Subcutaneous abdominal adipose tissue (tissue), 5 donors: ENCODE measurements around the gene PLD3.

ENCODE experiments used
- H3K27ac ChIP-seq: one replicate; pipeline ENCODE4 v1.7.0; 2013; ENCODE audit warnings: low read depth, mild to moderate bottlenecking, inconsistent platforms, low read length, moderate library complexity
- H3K27me3 ChIP-seq, 5 donors: one replicate each; pipeline ENCODE4 v1.7.0; 2013; ENCODE audit warnings: low read length in 5 of 5, inconsistent platforms in 1 of 5; ENCODE audit not compliant: control insufficient read depth in 5 of 5, insufficient read depth in 4 of 5
- H3K36me3 ChIP-seq, 5 donors: one replicate each; pipeline ENCODE4 v1.7.0; 2013; ENCODE audit warnings: low read length in 5 of 5; ENCODE audit not compliant: control insufficient read depth in 5 of 5, insufficient read depth in 5 of 5
- H3K4me1 ChIP-seq, 5 donors: one replicate each; pipeline ENCODE4 v1.7.0; 2013; ENCODE audit warnings: low read length in 5 of 5, mild to moderate bottlenecking in 3 of 5, moderate library complexity in 1 of 5; ENCODE audit not compliant: control insufficient read depth in 5 of 5, insufficient read depth in 5 of 5
- H3K4me3 ChIP-seq, 5 donors: one replicate each; pipeline ENCODE4 v1.7.0; 2013; ENCODE audit warnings: low read length in 5 of 5, low read depth in 1 of 5
- H3K9ac ChIP-seq, 5 donors: one replicate each; pipeline ENCODE4 v1.7.0; 2013; ENCODE audit warnings: low read length in 5 of 5, mild to moderate bottlenecking in 4 of 5, moderate library complexity in 3 of 5
- H3K9me3 ChIP-seq, 5 donors: one replicate each; pipeline ENCODE4 v1.7.0; 2013; ENCODE audit warnings: low read length in 5 of 5; ENCODE audit not compliant: control insufficient read depth in 5 of 5
- donor health status: healthy.
- donor health status: healthy.
- donor health status: healthy.
- donor health status: healthy.
- donor health status: healthy.

The PLD3 gene

GRCh38 chr19:40360020-40360707, 11.7 kb downstream of the PLD3 start:
- no peaks in the 10 kb centered on the region for H3K27me3 ChIP-seq
- no peaks in the 10 kb centered on the region for H3K9me3 ChIP-seq
- H3K4me1 ChIP-seq = peaks cover 0 to 33% (median 12%) of the 10 kb centered on the region in 5 donors
- H3K36me3 ChIP-seq = peaks cover 0 to 9% (median 6%) of the 10 kb centered on the region in 5 donors
- H3K27ac ChIP-seq = no peak overlapping the region
- no peak overlapping the region for H3K4me3 ChIP-seq
- H3K9ac ChIP-seq = peak overlapping the region in 1 of 5 donors; percentile 1

- Histone ChIP-seq H3K4me1 (peaks cover 0 to 37% (median 14%) of the 10 kb centered on the region in 5 donors), H3K36me3 (peaks cover 0 to 9% (median 6%) of the 10 kb centered on the region in 5 donors), H3K27me3 (no peaks in the 10 kb centered on the region), H3K27ac (no peak overlapping the region), H3K9ac (no peak overlapping the region), H3K9me3 (no peaks in the 10 kb centered on the region), H3K4me3 (no peak overlapping the region)
Observed at GRCh38 chr19:40360708-40361241, 12.3 kb downstream of the PLD3 start.

GRCh38 chr19:40362160-40362559, 13.7 kb downstream of the PLD3 start:
- no peaks in the 10 kb centered on the region for H3K27me3 ChIP-seq
- H3K9ac ChIP-seq = no peak overlapping the region
- peaks cover 0 to 20% (median 13%) of the 10 kb centered on the region in 5 donors for H3K36me3 ChIP-seq
- H3K4me3 ChIP-seq = no peak overlapping the region
- no peak overlapping the region for H3K27ac ChIP-seq
- peaks cover 0 to 40% (median 17%) of the 10 kb centered on the region in 5 donors for H3K4me1 ChIP-seq
- H3K9me3 ChIP-seq = no peaks in the 10 kb centered on the region

- Histone ChIP-seq H3K4me1 (peaks cover 0 to 39% (median 15%) of the 10 kb centered on the region in 5 donors), H3K27ac (no peak overlapping the region), H3K36me3 (peaks cover 0 to 29% (median 22%) of the 10 kb centered on the region in 5 donors), H3K9me3 (no peaks in the 10 kb centered on the region), H3K9ac (no peak overlapping the region), H3K27me3 (no peaks in the 10 kb centered on the region), H3K4me3 (no peak overlapping the region)
Observed at GRCh38 chr19:40363069-40363468, 14.6 kb downstream of the PLD3 start.

- Histone ChIP-seq H3K4me1 (peaks cover 0 to 24% (median 9%) of the 10 kb centered on the region in 5 donors), H3K36me3 (peaks cover 0 to 39% (median 33%) of the 10 kb centered on the region in 5 donors), H3K9me3 (no peaks in the 10 kb centered on the region), H3K27ac (no peak overlapping the region), H3K9ac (peak overlapping the region in 2 of 5 donors; percentile 35 to 60), H3K27me3 (no peaks in the 10 kb centered on the region), H3K4me3 (peak overlapping the region in 2 of 5 donors; percentile 13 to 50)
Observed at GRCh38 chr19:40365010-40365409, 16.5 kb downstream of the PLD3 start.

- H3K9ac ChIP-seq = peak overlapping the region in 3 of 5 donors; percentile 9 to 60 (median 45)
Observed at GRCh38 chr19:40365613-40366401, 17.3 kb downstream of the PLD3 start.

GRCh38 chr19:40366697-40367561, 18.4 kb downstream of the PLD3 start:
- no peak overlapping the region for H3K9ac ChIP-seq
- no peaks in the 10 kb centered on the region for H3K27me3 ChIP-seq
- no peaks in the 10 kb centered on the region for H3K9me3 ChIP-seq
- no peak overlapping the region for H3K27ac ChIP-seq
- peaks cover 0 to 58% (median 47%) of the 10 kb centered on the region in 5 donors for H3K36me3 ChIP-seq
- peak overlapping the region in 1 of 5 donors; percentile 52 for H3K4me3 ChIP-seq
- peaks cover 0 to 18% (median 7%) of the 10 kb centered on the region in 5 donors for H3K4me1 ChIP-seq

More at GRCh38 chr19:40365613-40366401, 17.3 kb downstream of the PLD3 start:
- Histone ChIP-seq H3K4me3 (peak overlapping the region; percentile 15 to 52 (median 42)), H3K9me3 (no peaks in the 10 kb centered on the region), H3K27me3 (no peaks in the 10 kb centered on the region), H3K36me3 (peaks cover 0 to 46% (median 37%) of the 10 kb centered on the region in 5 donors), H3K27ac (no peak overlapping the region), H3K4me1 (peaks cover 0 to 21% (median 7%) of the 10 kb centered on the region in 5 donors)

GRCh38 chr19:40367577-40368434, 19.3 kb downstream of the PLD3 start:
- no peak overlapping the region for H3K27ac ChIP-seq
- H3K9me3 ChIP-seq = no peaks in the 10 kb centered on the region
- peaks cover 0 to 14% (median 7%) of the 10 kb centered on the region in 5 donors for H3K4me1 ChIP-seq
- H3K4me3 ChIP-seq = no peak overlapping the region
- H3K9ac ChIP-seq = no peak overlapping the region
- peaks cover 0 to 66% (median 55%) of the 10 kb centered on the region in 5 donors for H3K36me3 ChIP-seq
- H3K27me3 ChIP-seq = no peaks in the 10 kb centered on the region

- Histone ChIP-seq H3K4me1 (peaks cover 0 to 13% (median 7%) of the 10 kb centered on the region in 5 donors), H3K4me3 (no peak overlapping the region), H3K36me3 (peaks cover 0 to 82% (median 69%) of the 10 kb centered on the region in 5 donors), H3K27ac (no peak overlapping the region), H3K9me3 (no peaks in the 10 kb centered on the region), H3K27me3 (no peaks in the 10 kb centered on the region), H3K9ac (no peak overlapping the region)
Observed at GRCh38 chr19:40369797-40370196, 21.3 kb downstream of the PLD3 start.
